WERI-Rb-1 (cell line): ENCODE measurements around the gene SUN3.
A peak's percentile ranks its signal among the peaks of the same experiment; 100 is the strongest.
"Not testable (repeated sequence)": the region's sequence is repeated elsewhere in the genome, so short reads cannot be mapped to it uniquely, and the experiment has no call there.

Experiments
- DNase-seq: peaks from one replicate; pipeline ENCODE4 v3.0.0-alpha.2; 2020
- H3K27ac ChIP-seq: fragments of 250-450 bp; sonication (Bioruptor Pico); 2 replicates; pipeline ENCODE4 v1.5.1; 2020; ENCODE audit warnings: mild to moderate bottlenecking, moderate library complexity
- H3K27me3 ChIP-seq: fragments of 250-450 bp; sonication (Bioruptor Pico); 2 replicates; pipeline ENCODE4 v1.5.1; 2021; ENCODE audit warnings: mild to moderate bottlenecking, low read depth, moderate library complexity; ENCODE audit not compliant: insufficient read depth, severe bottlenecking
- H3K36me3 ChIP-seq: fragments of 250-450 bp; sonication (Bioruptor Pico); 2 replicates; pipeline ENCODE4 v1.5.1; 2020; ENCODE audit warnings: mild to moderate bottlenecking, moderate library complexity
- H3K4me3 ChIP-seq: 2 replicates; pipeline ENCODE4 v1.5.1; 2011; ENCODE audit warnings: low read depth, mild to moderate bottlenecking, control low read depth, low read length
- H3K9me3 ChIP-seq: fragments of 250-450 bp; sonication (Bioruptor Pico); 2 replicates; pipeline ENCODE4 v1.5.1; 2021; ENCODE audit warnings: mild to moderate bottlenecking, moderate library complexity; ENCODE audit not compliant: severe bottlenecking
- TF ChIP-seq, protein P1 (sequence below): IDR thresholded peaks from 2 replicates; pipeline ENCODE4 v1.5.1; 2011; ENCODE audit warnings: low read depth, mild to moderate bottlenecking, control low read depth, inconsistent platforms, low read length

The SUN3 gene

DNA sequence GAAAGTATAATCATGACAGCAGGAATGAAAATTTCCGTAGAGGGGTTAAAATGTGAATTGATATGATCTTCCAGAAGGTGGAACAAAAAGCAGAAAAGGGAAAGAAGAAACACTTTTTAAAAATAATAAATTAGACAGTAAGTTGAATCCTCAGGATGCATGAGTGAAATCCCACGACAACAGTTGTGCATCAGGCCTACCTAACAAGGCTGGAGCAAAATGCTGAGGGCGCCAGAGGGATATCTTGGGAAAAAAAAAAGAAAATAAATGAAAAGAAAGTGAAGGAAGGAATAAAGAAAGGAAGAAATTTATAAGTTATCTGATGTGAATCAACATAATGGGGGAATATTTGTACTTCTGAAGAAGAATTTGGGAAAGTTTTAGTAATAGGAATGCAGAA is 36.5 kb downstream of the SUN3 start:
- no peaks in the 10 kb centered on the region for H3K27me3 ChIP-seq
- no peaks in the 10 kb centered on the region for H3K36me3 ChIP-seq
- peak overlapping the region; percentile 69 for H3K27ac ChIP-seq
- TF ChIP-seq, protein P1, sequence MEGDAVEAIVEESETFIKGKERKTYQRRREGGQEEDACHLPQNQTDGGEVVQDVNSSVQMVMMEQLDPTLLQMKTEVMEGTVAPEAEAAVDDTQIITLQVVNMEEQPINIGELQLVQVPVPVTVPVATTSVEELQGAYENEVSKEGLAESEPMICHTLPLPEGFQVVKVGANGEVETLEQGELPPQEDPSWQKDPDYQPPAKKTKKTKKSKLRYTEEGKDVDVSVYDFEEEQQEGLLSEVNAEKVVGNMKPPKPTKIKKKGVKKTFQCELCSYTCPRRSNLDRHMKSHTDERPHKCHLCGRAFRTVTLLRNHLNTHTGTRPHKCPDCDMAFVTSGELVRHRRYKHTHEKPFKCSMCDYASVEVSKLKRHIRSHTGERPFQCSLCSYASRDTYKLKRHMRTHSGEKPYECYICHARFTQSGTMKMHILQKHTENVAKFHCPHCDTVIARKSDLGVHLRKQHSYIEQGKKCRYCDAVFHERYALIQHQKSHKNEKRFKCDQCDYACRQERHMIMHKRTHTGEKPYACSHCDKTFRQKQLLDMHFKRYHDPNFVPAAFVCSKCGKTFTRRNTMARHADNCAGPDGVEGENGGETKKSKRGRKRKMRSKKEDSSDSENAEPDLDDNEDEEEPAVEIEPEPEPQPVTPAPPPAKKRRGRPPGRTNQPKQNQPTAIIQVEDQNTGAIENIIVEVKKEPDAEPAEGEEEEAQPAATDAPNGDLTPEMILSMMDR, result no peak
- DNase-seq, result no peak
- no peaks in the 10 kb centered on the region for H3K9me3 ChIP-seq
- peak overlapping the region; percentile 41 for H3K4me3 ChIP-seq

DNA sequence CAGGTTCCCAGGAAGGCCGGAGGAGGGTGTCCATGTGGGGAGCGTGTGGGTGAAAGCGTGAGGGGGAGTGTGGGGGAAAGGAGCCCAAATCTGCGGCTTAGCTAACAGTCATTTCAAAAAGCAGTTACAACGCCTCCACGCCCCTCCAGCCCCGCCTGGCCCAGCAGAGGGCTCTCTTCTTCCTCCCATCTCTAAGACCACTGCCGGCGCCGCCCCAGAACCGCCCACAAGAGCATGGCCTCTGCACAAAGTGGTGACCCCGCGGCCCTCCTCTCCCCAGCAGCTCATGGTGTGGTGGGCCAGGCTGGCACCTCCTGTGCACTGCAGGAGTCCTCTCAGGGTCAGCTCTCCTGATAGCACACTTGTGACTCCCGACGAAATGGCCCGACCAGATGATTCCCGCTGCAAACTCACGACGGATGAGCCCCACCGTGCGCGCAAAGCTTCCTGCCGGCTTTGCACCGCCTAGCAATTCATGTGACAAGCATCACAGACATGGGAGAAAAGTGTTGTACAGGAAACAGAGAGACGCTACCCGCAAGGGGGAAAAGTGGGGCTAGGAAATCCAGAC is 37.1 kb downstream of the SUN3 start:
- TF ChIP-seq, protein P1, result peak; percentile 77
- Histone ChIP-seq H3K27ac (peak overlapping the region; percentile 69), H3K27me3 (no peaks in the 10 kb centered on the region), H3K9me3 (no peaks in the 10 kb centered on the region), H3K36me3 (no peaks in the 10 kb centered on the region), H3K4me3 (peak overlapping the region; percentile 41)
- DNase-seq, result peak; percentile 89

DNA sequence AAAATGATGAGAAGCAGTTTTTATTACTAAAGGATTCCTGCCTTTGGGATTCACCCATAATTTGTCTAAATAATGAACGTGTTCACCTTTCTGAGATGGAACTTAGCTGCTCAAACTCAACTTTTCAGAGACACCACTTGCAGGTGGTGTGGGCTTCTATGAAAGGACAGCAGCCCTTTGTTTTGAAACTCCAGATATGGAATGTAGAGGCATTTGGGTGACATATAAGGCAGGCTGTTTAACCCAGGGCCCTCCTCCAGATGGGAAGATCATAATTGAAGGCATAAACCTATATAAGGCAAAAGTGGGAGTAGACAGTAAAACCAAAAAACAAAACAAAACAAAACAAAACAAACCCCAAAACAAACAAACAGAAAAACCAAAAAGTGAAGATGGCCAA is 37.6 kb downstream of the SUN3 start:
- TF ChIP-seq, protein P1, result no peak
- Histone ChIP-seq H3K9me3 (no peaks in the 10 kb centered on the region), H3K36me3 (no peaks in the 10 kb centered on the region), H3K27me3 (no peaks in the 10 kb centered on the region), H3K4me3 (no peak overlapping the region), H3K27ac (peak overlapping the region; percentile 69; the same call in 1 of the 2 replicates)
- no peak for DNase-seq

DNA sequence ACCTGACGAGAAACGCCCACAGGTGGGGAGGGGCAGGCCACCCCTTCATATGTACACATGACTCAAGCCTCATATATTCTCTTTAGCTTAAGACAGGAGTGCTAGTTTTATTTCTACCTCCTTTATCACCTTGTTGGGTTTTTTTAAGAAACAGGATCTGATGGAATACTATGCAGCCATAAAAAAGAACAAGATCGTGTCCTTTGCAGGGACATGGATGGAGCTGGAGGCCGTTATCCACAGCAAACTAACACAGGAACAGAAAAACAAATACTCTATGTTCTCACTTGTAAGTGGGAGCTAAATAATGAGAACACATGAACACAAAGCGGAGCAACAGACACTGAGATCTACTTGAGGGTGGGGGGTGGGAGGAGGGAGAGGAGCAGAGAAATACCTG is 38.3 kb downstream of the SUN3 start:
- no peaks in the 10 kb centered on the region for H3K36me3 ChIP-seq
- H3K9me3 ChIP-seq, result no peaks in the 10 kb centered on the region
- H3K27ac ChIP-seq, result no peak overlapping the region
- no peak overlapping the region for H3K4me3 ChIP-seq
- TF ChIP-seq, protein P1, result no peak
- no peaks in the 10 kb centered on the region for H3K27me3 ChIP-seq
- DNase-seq, result no peak

DNA sequence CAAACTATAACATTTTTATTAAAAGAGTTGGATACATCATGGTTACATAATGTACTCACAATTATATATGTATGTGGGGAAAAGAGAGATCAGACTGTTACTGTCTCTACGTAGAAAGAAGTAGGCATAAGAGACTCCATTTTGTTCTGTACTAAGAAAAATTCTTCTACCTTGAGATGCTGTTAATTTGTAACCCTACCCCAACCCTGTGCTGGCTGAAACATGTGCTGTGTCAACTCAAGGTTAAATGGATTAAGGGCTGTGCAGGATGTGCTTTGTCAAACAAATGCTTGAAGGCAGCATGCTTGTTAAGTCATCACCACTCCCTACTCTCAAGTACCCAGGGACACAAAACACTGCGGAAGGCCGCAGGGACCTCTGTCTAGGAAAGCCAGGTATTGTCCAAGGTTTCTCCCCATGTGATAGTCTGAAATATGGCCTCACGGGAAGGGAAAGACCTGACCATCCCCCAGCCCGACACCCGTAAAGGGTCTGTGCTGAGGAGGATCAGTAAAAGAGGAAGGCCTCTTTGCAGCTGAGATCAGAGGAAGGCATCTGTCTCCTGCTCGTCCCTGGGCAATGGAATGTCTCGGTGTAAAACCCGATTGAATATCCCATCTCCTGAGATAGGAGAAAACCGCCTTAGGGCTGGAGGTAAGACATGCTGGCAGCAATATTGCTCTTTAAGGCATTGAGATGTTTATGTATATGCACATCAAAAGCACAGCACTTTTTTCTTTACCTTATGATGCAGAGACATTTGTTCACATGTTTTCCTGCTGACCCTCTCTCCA is 39.1 kb downstream of the SUN3 start:
- peak overlapping the region; percentile 12; the same call in 1 of the 2 replicates for H3K27ac ChIP-seq

DNA sequence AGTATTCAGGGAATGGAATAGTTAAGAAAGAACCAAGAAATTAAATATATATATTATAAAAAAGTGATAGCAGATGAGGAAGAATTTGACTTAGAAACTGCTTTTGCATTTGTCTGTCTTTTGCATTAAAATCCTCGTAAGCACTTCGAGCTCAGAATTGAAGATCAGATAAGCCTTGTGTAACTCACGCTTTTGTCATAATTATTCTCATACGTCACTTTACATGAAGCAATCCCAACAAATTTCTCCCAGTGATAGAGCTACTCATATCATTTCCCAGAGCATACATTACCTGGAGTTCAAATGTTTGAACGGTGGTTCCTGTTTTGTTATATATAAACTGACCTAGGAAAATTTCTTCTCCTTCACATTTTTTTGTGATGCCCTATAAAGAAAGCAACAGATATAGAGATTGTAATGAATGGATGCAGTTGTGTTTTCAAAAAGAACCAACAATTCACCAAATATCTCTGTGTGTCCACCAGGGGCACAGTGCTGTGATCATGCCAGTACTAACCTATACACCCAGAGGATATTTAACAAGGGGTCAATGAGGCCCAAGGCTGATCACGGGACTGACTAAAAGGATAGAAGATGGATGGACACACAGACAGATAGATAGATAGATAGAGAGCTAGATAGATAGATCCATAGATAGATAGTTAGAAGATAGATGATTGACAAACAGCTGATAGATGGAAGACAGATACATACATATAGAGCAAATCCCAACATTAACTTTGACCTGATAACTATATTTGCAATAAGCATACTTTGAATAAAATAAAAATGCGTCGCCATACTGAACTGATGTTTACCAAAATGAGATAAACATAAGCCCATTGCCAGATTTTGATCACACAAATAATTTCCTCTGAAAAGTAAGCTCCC is 40.2 kb downstream of the SUN3 start:
- peak; percentile 23 for DNase-seq
- no peaks in the 10 kb centered on the region for H3K9me3 ChIP-seq
- TF ChIP-seq, protein P1, result peak; percentile 39; the same call in 1 of the 2 replicates

More for the DNA sequence above, 39.1 kb downstream of the SUN3 start:
- not testable (repeated sequence) for H3K4me3 ChIP-seq, H3K36me3 ChIP-seq, H3K9me3 ChIP-seq, H3K27me3 ChIP-seq
- peak; percentile 51 for DNase-seq

More for the DNA sequence above, 40.2 kb downstream of the SUN3 start:
- H3K27me3 ChIP-seq, result no peaks in the 10 kb centered on the region
- no peak overlapping the region for H3K27ac ChIP-seq
- H3K36me3 ChIP-seq, result no peaks in the 10 kb centered on the region
- no peak overlapping the region for H3K4me3 ChIP-seq
